ENCODE data around the gene BLOC1S5.

The BLOC1S5 gene, protein sequence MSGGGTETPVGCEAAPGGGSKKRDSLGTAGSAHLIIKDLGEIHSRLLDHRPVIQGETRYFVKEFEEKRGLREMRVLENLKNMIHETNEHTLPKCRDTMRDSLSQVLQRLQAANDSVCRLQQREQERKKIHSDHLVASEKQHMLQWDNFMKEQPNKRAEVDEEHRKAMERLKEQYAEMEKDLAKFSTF

GRCh38 chr6:8063761-8064637, at the start of gene BLOC1S5:
Gene BLOC1S5, minus strand, starts transcription at chr6:8064389. Its CDS starts 13 bp downstream, at chr6:8064376.
- DNase-seq (ENCODE audit: low read depth) = peak; percentile 68

DNA sequence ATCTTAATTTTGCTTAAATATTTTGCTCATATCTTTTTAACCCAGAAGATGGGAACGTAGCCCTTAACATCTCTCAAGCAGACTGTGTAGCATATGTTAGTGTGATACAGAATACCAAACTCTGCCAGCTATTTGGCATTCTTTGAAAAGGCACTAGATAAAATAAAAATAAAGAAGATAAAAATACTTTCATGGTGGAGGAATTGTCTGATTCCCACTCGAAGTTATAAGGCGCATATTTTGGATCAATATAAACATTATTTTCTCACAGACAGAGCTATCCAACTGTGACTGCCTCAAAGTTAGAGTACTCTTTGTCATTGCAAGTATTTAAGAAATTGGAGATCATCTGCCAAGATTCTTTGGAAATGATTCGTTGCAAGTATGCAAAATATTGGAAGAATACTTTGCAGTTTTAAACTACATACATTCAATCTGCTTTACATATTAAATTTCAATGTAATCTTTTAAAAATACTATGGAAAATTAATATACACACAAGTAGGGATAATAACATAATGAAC, 49.0 kb upstream of the BLOC1S5 start:
- no peak for DNase-seq (ENCODE audit: low read depth)

- no peak for DNase-seq (ENCODE audit: low read depth)
Measured at GRCh38 chr6:8110725-8111124, 46.5 kb upstream of the BLOC1S5 start.

GRCh38 chr6:8110117-8110721, 46.0 kb upstream of the BLOC1S5 start:
- DNase-seq (ENCODE audit: low read depth) = no peak

GRCh38 chr6:8108759-8109539, 44.8 kb upstream of the BLOC1S5 start:
- DNase-seq (ENCODE audit: low read depth) = no peak

- DNase-seq (ENCODE audit: low read depth) = no peak
Measured at GRCh38 chr6:8108031-8108660, 44.0 kb upstream of the BLOC1S5 start.

GRCh38 chr6:8105791-8106190, 41.6 kb upstream of the BLOC1S5 start:
- no peak for DNase-seq (ENCODE audit: low read depth)

- DNase-seq (ENCODE audit: low read depth) = no peak
Measured at GRCh38 chr6:8103726-8104125, 39.5 kb upstream of the BLOC1S5 start.

GRCh38 chr6:8102122-8102958, 38.2 kb upstream of the BLOC1S5 start, which contains the start of gene EEF1E1:
Gene EEF1E1, minus strand, starts transcription at chr6:8102548. Its CDS starts 27 bp downstream, at chr6:8102521.
- peak; percentile 57 for DNase-seq (ENCODE audit: low read depth)

GRCh38 chr6:8100159-8100854, 36.1 kb upstream of the BLOC1S5 start:
- DNase-seq (ENCODE audit: low read depth) = no peak

GRCh38 chr6:8090650-8091049, 26.5 kb upstream of the BLOC1S5 start:
- DNase-seq (ENCODE audit: low read depth) = no peak

- no peak for DNase-seq (ENCODE audit: low read depth)
Measured at GRCh38 chr6:8088886-8089285, 24.7 kb upstream of the BLOC1S5 start.

- DNase-seq (ENCODE audit: low read depth) = no peak
Measured at GRCh38 chr6:8087870-8088754, 23.9 kb upstream of the BLOC1S5 start.

GRCh38 chr6:8086755-8087306, 22.6 kb upstream of the BLOC1S5 start:
- DNase-seq (ENCODE audit: low read depth) = no peak

- peak; percentile 55 for DNase-seq (ENCODE audit: low read depth)
Measured at GRCh38 chr6:8085053-8085511, 20.9 kb upstream of the BLOC1S5 start.

DNA sequence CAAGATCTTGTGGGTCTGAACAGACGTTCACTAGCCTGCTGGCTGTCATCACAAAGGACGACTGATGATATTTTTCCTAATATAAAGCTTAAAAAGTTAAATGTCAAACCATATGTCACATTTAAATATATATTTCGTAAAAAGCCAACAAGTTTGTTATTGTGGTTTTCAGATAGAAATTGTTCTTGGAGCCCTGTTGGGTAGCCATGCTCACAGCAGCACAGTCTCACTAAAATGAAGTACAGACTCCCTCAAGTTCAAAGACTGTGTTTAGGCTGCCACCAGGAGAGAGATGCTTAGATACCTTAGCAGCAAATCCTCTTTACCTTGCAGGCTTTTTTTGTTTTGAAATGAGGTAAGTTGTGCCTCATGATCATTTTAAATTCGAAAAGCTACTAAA, 20.4 kb upstream of the BLOC1S5 start:
- no peak for DNase-seq (ENCODE audit: low read depth)

DNA sequence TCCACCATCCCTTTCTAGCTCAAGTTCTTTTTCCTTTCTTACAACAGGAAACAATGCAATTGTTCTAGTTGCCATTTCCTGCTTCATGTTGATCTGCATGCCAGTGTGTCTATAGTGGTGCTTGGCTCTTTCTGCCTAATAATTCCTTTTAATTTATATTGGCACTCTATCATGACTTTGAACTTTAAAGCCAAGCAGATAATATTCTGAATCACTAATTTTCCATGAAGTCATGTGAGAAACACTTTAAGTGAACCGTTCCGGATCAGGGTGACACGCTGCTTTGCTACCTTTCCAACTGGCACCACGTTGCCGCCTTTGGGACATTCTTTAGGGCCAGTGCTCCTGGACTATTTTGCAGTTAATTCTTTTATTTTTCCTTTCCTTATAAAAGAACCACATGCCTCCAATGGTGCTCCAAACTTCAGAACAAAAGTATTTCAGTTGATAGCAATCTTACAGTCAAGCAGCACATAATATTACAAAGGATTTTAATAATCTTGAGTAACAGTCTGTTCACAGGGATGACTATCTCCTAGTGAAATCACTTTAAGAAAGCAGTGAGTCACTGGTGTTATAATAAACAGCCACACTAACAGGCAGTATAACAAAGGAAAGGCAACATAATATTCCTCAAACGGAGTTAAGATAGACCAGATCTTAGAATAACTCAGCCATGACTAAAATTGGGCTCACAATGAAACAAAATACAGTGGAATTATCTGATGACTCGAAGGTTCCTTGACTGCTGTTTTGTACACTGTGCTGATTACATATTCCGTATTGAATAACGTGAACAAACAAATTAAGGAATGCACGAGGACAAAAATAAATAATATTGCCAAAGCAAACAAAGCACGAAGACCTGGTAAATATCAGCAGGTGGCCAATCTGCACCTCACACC, 19.0 kb upstream of the BLOC1S5 start:
- no peak for DNase-seq (ENCODE audit: low read depth)
